MV-4-11 (cell line): ENCODE data around the gene ZC3H13.
A peak's percentile ranks its signal among the peaks of the same experiment; 100 is the strongest.

ENCODE experiments used
- DNase-seq: peaks from one replicate; lab custom pipeline; 2025; lab: John Stamatoyannopoulos, UW

Gene ZC3H13, protein sequence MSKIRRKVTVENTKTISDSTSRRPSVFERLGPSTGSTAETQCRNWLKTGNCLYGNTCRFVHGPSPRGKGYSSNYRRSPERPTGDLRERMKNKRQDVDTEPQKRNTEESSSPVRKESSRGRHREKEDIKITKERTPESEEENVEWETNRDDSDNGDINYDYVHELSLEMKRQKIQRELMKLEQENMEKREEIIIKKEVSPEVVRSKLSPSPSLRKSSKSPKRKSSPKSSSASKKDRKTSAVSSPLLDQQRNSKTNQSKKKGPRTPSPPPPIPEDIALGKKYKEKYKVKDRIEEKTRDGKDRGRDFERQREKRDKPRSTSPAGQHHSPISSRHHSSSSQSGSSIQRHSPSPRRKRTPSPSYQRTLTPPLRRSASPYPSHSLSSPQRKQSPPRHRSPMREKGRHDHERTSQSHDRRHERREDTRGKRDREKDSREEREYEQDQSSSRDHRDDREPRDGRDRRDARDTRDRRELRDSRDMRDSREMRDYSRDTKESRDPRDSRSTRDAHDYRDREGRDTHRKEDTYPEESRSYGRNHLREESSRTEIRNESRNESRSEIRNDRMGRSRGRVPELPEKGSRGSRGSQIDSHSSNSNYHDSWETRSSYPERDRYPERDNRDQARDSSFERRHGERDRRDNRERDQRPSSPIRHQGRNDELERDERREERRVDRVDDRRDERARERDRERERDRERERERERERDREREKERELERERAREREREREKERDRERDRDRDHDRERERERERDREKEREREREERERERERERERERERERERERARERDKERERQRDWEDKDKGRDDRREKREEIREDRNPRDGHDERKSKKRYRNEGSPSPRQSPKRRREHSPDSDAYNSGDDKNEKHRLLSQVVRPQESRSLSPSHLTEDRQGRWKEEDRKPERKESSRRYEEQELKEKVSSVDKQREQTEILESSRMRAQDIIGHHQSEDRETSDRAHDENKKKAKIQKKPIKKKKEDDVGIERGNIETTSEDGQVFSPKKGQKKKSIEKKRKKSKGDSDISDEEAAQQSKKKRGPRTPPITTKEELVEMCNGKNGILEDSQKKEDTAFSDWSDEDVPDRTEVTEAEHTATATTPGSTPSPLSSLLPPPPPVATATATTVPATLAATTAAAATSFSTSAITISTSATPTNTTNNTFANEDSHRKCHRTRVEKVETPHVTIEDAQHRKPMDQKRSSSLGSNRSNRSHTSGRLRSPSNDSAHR (N-terminal part only)

DNA sequence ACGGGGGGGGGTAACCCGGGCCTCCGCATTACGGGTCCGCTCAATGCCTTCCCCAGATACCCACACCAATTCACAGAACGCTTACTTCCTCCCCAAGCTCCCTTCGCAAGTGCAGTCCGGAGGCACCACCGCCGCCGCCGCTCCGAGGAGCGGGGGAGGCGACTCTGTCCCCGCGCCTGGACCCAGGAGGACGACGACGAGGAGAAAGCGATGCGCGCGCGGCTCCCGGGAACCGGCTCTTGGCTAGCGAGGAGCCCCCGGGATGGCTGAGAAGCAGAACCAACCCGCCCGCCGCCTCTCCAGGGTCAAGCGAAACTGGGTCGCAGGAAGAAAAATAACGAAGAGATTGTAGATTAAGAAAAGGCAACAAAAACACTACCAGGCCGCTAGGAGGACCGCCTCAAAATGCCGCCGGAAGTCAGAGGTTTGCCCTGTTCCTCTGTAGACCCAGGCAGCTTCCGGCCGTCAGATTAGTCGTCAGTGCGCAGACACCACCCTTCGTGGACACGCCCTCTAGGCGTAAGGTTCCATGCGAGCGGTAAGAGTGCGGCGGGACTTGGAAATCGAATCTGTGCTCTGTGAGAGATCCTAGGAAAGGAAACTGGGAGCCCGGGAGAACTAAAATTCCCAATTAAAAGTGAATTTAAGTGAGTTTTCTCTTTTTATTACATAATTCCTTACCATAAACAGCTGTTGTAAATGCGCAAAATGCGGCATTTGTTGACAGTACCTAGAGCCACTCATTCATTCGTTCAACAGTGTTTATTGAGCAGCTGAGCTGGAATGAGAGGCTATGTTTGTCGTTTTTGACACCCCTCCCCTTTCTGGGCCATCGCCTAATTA is at the start of gene ZC3H13:
Gene ZC3H13 (minus strand): TSS at position 428 of the 843 bp plus-strand sequence. CDS start 7,239 bp downstream, outside the sequence.
- DNase-seq: peak; percentile 94

DNA sequence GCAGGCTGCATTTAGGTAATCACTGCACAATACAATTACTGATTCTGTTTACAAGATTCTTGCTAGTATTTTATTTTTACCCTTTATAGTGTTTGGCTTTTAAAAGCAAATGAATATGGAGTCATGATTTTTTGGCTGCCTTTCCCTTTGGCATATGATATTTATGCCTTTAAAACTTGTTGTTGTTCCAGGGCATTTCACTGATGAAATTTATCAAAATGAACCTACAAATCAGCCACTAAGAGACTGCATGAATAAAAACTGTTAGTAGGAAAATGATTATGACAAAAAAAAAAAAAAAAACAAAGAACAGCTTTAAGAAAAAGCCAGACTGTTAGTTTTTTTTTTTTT is 49.7 kb upstream of the ZC3H13 start:
- no peak for DNase-seq

DNA sequence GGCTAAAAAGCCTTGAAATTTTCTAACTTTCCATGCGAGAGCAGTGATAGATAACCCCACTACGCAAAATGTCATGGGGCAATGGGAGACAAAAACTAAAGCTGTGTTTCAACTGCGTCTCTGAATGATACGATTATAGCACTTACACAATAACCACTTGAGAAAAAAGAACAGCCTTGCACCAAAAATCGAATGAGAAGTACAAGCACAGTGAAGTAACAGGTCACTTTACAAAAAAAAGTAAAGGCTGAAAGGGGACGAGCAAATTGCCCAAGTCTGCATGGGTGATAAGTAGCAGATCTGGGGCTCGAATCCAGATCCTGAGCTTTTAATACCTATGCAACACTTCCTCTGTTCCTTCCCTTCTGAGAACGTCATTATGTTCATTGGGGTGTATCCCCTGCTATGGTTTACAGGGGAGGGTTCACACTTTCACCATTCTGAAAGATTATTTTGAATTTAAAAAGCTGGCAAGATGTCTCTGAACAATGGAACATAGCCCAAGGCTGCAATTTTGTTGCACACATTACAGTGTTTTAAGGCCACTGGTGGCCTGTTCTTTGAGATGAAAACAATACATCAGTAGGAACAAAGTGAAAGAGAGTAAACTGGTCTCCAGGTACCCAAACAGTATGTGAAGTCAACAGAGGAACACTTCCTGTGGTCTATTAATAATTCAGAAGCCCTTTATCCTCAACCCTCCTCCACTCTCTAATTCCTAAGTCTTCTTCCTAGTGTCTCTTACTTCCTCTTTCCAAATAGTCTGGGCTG is 49.1 kb upstream of the ZC3H13 start:
- DNase-seq: peak; percentile 61

DNA sequence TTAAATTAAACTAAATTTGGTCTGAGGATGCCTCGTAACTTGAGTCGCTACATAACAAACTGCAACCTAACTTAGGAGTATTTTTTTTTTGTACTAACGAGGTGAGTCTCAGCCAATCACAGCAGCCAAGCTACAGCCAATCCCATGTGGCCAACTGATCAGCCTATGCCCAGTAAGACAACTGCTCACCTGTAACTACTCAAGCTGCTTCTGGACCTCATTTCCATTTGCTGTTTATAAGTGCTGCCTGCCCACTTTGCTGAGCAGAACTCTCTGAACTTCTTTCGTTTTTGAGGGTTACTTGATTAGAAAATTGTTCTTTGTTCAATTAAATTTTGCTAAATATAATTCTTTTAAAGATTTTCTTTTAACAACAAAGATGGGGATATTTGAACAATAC is 48.5 kb upstream of the ZC3H13 start:
- DNase-seq: no peak

DNA sequence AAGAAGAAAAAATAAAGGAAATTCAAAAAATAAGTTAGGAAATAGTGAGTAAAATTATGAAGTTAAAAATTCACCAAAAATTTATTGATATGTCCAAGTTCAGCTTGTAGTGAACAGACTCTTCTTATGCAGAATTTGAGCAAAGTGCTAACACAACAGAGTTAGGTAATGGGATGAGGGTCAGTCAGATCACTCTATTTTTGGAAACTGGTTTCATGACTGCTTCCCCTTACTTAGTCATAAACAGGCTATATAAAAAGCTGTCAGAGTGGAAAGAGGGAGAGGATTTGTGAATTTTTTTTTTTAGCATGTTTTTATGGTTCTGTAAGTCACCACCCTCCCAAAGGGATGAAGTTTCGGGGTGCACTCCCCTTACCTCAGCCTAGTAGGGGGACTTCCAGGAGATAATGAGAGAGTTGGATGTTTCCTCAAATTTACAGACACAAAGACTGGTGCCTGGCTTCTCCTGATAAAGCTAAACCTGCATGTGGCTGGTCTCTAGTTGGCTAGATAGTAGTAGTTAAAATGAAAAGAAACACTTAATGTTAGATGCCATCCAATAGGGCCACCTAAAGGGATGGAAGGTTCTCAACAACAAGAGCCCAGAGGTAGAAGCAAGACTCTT is 47.8 kb upstream of the ZC3H13 start:
- DNase-seq: peak; percentile 83

DNA sequence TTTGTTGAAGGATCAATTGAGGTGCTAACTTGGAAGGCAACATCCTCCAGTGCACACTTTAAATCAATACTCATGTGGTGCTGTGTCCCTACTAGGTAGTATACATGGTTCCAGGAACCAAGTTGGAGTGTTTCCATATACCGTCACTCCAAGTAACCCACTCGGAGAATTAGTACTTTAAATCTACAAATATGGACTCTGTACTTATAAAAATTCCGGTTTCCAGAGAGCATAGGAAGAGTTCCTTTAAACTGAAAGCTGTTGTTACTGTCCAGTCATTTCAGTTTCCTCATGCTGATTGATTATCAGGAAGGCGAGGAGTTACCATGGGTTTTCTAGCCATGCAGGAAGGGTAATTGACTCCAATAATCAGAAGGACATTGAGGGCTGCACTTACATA is 45.1 kb upstream of the ZC3H13 start:
- DNase-seq: no peak

DNA sequence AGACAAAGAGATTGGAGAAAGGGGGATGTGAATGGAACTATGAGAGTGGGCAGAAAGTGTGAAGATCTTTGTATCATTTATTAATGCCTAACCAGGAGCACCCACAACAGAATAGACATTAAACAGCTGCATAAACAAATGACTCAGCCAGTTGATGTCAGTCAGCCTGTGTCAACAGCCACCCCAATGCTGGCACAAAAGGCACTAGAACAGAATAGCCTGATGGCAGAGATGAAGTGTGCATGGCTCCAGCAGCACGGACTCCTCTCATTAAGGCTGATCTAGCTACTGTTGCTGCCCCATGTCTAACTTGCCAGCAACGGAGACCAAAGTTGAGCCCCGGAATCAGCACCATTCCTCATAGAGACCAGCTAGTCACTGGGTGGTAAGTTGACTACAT is 44.5 kb upstream of the ZC3H13 start:
- DNase-seq: no peak

DNA sequence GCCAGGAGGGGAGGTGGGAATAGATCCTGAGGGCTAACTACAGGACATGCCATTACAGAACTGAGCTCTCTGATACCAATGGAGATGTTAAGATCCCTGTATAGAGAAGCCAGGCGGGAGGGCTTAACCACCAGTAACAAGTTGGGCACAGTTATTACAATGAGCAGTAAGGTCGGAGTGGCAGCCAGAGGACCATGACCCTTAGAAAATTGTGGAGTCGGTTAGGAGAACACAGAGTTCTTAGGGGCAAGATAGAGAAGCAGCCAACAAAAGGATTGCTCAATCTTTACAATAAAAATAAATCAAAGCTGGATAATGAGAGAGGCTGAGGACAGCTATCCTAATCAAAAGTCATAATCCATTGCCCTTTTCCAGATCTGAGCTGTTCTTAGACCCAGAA is 41.9 kb upstream of the ZC3H13 start:
- DNase-seq: no peak

DNA sequence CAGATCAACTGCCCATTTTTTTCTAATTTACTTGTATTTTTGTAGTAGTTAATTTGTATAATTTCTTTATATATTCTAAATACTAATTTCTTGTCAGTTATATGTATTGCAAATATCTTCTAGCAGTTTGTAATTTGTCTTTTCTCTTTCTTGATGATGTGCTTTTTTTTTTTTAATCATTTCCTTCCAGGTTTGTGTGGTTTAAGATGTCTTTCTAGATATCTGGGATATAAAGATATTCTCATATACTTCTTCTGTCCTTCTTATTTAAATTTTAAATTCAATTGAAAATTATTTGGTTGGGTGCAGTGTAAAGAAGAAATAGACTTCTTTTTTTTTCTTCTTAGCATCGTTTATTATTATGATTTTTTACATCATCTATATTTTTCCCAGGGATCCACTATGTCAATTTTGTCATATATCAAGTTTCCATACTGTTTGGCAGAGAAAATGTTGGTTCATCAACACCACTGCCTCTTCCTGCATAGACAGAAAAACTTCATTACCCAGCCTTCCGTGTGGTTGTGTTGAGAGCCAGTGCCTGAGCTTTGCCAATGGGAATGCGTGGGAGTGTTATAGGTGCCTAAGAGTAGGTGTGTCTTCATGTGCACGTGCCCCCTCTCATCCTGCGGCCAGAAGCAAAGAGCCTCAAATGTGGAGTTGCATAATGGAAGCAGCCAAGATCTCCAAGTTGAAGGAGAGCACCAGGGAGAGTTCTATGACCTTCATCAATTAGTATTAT is 36.4 kb upstream of the ZC3H13 start:
- DNase-seq: no peak

DNA sequence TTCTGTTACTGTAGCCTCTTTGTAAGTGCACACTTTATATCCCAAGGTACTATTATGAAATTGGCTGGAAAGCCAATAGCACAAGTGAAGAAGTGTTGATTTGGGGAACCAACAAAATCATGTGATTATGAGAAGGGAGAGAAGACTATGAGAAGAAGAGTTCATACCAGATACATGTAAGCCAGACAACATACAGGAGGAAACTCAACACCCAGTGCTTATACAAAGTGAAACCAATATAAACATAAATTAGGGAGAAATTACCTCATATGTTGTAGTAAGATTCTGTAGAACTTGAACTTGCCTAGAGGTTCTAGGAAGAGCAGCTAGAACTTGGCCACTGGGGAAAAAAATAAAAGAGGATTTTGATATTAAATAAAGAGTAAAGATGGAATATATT is 34.9 kb upstream of the ZC3H13 start:
- DNase-seq: peak; percentile 20

DNA sequence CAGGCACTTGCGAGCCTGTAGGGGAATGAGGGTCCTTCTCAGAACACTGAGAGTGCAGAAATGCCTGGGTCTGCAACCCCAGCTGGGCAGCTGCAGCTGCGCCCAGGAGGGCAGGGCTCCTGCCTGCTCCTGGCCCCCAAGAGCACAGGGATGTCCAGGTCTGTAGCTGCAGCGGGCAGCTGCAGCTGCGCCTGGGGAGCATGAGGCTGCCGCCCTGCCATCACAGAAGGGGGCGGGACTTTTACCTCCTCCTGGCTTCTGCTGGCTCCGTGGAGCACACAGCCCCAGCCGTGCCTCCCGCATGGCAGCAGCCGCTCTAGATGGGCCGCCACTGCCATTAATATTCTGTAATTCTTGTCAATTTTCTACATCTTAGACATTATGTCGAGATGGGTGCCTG is 34.4 kb upstream of the ZC3H13 start:
- DNase-seq: no peak

DNA sequence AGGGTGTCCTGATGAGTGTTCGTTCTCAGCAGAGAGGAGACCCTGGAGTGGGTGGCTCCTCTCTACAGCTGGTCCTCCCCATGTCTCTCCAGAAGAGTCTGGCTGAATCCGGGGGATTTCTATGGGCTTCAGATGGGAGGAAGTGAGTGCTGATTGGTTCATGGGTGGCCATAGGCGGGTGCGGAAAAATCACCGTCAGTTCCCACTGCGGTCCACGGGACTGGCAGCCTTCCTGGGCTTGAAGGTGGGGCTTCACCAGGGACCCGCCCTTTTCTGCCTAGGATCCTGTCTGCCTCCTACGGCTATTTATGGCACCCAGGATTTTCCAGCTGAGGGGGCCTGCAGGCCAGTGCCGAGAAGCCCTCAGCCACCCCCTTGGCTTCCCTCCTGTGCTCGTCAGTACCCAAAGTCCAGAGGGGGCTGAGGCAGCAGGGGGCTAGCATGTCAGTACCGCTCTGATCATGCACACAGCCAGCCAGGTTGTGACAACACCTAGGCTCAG is 33.9 kb upstream of the ZC3H13 start:
- no peak for DNase-seq

DNA sequence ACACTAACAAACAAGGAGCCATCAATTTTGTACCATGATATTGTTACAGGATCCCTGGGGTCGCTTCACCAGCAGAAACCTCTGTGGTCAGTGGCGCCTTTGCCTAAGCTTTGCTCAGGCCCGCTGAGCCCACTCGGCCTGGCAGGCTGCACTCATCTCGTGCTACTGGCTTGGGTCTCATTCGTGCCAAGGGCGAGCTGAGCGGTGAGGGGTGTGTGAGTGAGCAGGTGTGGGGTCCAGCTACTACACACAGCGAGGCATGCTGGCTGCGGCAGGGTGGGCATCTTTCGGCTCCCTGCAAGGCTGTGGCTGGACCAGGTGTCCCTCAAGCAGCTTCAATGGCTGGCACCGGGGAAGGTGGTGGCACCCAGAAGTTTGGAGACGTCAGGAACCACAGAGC is 33.2 kb upstream of the ZC3H13 start:
- no peak for DNase-seq

DNA sequence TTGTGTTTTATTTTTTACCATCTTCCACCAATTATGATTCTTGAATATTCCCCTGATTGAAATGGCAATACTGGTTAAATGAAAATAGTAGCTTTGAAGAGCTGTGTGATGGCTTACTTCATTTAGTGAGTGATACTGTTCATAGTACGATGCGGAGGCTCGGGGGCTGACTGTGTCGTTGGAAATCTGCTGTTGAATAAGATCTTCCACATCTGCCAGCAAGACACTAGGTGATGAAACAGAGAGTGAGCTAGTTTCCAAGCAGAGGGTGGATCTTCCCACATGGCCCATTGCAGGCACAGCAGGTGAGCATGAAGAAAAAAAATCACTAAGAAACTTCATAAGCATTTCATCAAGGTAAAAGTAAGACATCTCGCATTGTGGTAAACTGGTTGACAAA is 29.8 kb upstream of the ZC3H13 start:
- no peak for DNase-seq

DNA sequence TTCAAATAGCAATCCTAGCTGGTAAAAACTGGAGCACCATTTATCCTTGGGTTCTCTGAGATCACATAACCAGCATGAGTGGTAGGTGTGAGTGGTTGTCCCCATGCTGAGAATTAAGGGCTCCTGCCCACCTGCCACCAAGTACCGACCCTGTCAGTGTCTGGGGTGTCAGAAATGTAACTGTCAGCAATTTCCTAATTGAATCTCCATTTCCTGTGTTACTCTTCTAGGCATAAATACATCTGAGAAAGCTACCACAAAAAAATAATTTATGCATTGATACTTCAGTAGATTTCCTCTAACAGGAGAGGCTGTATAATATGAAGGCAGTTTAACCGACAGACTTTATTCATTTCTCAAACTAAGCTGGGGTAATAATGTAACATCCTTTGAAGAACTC is 27.2 kb upstream of the ZC3H13 start:
- no peak for DNase-seq

DNA sequence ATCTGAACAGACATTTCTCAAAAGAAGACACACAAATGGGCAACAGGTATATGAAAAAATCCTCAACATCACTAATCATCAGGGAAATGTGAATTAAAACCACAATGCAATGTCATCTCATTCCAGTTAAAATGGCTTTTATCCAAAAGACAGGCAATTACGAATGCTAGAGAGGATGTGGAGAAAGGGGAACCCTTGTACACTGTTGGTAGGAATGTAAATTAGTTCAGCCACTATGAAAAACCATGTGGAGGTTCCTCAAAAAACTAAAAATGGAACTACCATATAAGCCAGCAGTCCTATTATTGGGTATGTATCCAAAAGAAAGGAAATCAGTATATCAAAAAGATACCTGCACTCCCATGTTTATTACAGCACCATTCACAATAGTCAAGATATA is 24.7 kb upstream of the ZC3H13 start:
- DNase-seq: peak; percentile 41

DNA sequence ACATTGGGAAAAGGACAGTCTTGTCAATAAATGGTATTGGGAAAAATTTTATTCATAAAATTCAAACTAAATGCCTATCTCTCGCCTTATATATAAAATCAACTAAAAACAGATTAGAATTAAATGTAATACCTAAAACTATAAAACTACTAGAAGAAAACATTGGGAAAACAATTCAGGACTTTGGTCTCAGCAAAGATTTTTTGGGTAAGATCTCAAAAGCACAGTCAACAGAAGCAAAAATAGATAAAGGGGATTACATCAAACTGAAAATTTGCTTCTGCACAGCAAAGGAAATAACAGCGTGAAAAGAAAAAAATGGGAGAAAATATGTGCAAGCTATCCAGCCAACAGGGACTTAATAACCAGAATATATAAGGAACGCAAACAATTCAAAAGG is 24.3 kb upstream of the ZC3H13 start:
- DNase-seq: no peak

DNA sequence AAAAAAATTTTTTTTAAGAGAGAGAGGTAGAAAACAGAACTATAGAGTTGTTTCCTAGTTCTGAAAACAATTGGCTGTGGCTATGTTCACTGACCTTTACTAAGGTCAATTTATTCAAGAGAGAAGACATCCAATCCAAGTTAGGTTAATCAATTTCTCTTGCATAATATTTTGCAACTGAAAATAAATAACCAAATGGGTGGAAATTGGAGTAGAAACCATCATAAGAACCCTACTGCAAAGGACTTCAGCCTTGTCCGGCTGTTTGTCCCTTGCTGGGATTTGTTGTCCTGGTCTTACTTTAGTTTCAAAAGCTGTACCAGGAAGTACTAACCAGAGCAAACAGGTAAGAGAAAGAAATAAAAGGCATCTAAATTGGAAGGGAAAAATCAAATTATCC is 23.3 kb upstream of the ZC3H13 start:
- DNase-seq: no peak

DNA sequence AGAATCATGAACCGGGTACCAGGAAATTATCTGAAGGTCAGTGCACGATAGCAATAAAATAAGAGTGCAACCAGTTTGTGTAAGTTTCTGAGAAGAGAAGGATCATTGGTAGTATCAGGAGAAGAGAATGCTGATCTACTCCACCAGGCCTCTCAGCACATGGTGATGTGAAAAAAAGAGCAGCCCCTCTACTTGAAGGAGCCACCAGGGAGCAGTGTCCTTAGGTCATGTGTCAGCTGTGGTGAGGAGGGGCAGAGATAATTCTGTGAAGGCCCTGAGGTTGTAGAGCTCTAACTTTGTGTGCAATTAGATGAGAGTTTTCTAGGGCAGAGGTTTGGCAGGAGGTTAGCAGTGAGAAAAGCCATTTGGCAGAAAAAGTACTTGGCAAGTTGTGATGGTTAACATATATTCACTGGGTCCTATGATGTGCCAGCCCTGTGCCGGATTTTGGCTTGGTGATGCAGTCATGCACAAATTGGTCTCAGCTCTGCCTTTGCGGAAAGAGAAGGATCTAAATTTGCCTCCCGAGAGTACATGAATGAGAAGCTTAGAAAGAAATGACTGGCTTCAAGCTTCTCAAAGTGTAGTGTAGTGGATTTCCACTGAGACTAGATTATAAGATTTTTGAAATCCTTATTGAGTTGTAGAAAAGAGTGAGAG is 19.2 kb upstream of the ZC3H13 start:
- no peak for DNase-seq
